IPS-18a (cell line): Measurements from ENCODE around the gene KCNAB2.

Experiments
- H3K27ac ChIP-seq: one replicate; pipeline ENCODE4 v1.5.1; 2013; ENCODE audit warnings: low read length
- H3K27me3 ChIP-seq: one replicate; pipeline ENCODE4 v1.6.1; 2013; ENCODE audit warnings: mild to moderate bottlenecking, low read length; ENCODE audit not compliant: control insufficient read depth, insufficient read depth
- H3K36me3 ChIP-seq: one replicate; pipeline ENCODE4 v1.6.1; 2013; ENCODE audit warnings: low read depth, low read length; ENCODE audit not compliant: control insufficient read depth
- H3K4me1 ChIP-seq: one replicate; pipeline ENCODE4 v1.6.1; 2013; ENCODE audit warnings: low read depth, low read length; ENCODE audit not compliant: control insufficient read depth
- H3K4me3 ChIP-seq: one replicate; pipeline ENCODE4 v1.5.1; 2013; ENCODE audit warnings: low read length
- H3K9ac ChIP-seq: one replicate; pipeline ENCODE4 v1.6.1; 2013; ENCODE audit warnings: mild to moderate bottlenecking, low read length, moderate library complexity
- H3K9me3 ChIP-seq: one replicate; pipeline ENCODE4 v1.6.1; 2013; ENCODE audit warnings: low read depth, low read length; ENCODE audit not compliant: control insufficient read depth

The KCNAB2 gene

GRCh38 chr1:6035303-6035702 is 10.4 kb upstream of the KCNAB2 start:
- no peak overlapping the region for H3K27ac ChIP-seq
- no peak overlapping the region for H3K9ac ChIP-seq
- no peaks in the 10 kb centered on the region for H3K9me3 ChIP-seq
- no peak overlapping the region for H3K4me3 ChIP-seq
- H3K36me3 ChIP-seq = no peaks in the 10 kb centered on the region
- H3K4me1 ChIP-seq = no peaks in the 10 kb centered on the region
- H3K27me3 ChIP-seq = peaks cover 22% of the 10 kb centered on the region

- Histone ChIP-seq H3K4me1 (no peaks in the 10 kb centered on the region), H3K36me3 (no peaks in the 10 kb centered on the region), H3K27me3 (peaks cover 22% of the 10 kb centered on the region), H3K9ac (no peak overlapping the region), H3K4me3 (no peak overlapping the region), H3K9me3 (no peaks in the 10 kb centered on the region), H3K27ac (no peak overlapping the region)
Observed at GRCh38 chr1:6035719-6036118, 10.0 kb upstream of the KCNAB2 start.

GRCh38 chr1:6037338-6037762 is 8.3 kb upstream of the KCNAB2 start:
- Histone ChIP-seq H3K4me1 (no peaks in the 10 kb centered on the region), H3K27ac (no peak overlapping the region), H3K9ac (no peak overlapping the region), H3K27me3 (peaks cover 22% of the 10 kb centered on the region), H3K36me3 (no peaks in the 10 kb centered on the region), H3K4me3 (no peak overlapping the region), H3K9me3 (no peaks in the 10 kb centered on the region)

- Histone ChIP-seq H3K4me1 (no peaks in the 10 kb centered on the region), H3K9me3 (no peaks in the 10 kb centered on the region), H3K36me3 (no peaks in the 10 kb centered on the region), H3K27ac (no peak overlapping the region), H3K4me3 (no peak overlapping the region), H3K27me3 (peaks cover 10% of the 10 kb centered on the region), H3K9ac (no peak overlapping the region)
Observed at GRCh38 chr1:6038603-6039002, 7.1 kb upstream of the KCNAB2 start.

DNA sequence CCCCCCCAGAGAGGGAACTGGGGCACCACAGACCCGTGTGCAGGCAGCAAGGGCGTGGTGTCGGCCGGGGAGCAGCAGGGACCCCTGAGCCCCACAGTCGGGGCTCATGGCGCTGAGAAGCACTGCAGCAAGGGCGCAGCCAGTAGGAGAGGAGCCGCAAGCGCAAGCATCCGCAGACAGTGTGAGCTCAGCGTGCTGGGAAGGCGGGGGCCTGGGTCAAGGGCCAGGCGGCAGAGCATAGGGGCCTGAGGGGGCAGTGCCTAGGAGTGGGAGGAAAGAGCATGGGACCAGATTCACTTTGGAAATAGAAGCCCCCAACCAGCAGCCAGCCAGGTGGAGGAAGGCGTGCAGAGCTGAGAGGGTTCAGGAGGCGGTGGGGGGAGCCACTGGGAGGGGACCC is 6.7 kb upstream of the KCNAB2 start:
- no peaks in the 10 kb centered on the region for H3K36me3 ChIP-seq
- no peak overlapping the region for H3K4me3 ChIP-seq
- H3K27me3 ChIP-seq = peaks cover 7% of the 10 kb centered on the region
- no peak overlapping the region for H3K9ac ChIP-seq
- no peak overlapping the region for H3K27ac ChIP-seq
- H3K9me3 ChIP-seq = no peaks in the 10 kb centered on the region
- H3K4me1 ChIP-seq = no peaks in the 10 kb centered on the region

- Histone ChIP-seq H3K9ac (no peak overlapping the region), H3K4me1 (no peaks in the 10 kb centered on the region), H3K4me3 (no peak overlapping the region), H3K36me3 (no peaks in the 10 kb centered on the region), H3K27ac (no peak overlapping the region), H3K27me3 (no peaks in the 10 kb centered on the region), H3K9me3 (no peaks in the 10 kb centered on the region)
Observed at GRCh38 chr1:6040444-6040843, 5.2 kb upstream of the KCNAB2 start.

- Histone ChIP-seq H3K27me3 (no peaks in the 10 kb centered on the region), H3K4me1 (no peaks in the 10 kb centered on the region), H3K9me3 (no peaks in the 10 kb centered on the region), H3K9ac (no peak overlapping the region), H3K27ac (no peak overlapping the region), H3K36me3 (no peaks in the 10 kb centered on the region), H3K4me3 (no peak overlapping the region)
Observed at GRCh38 chr1:6040861-6041415, 4.8 kb upstream of the KCNAB2 start.

- H3K9me3 ChIP-seq = no peaks in the 10 kb centered on the region
- H3K4me3 ChIP-seq = no peak overlapping the region
- H3K9ac ChIP-seq = no peak overlapping the region
- no peaks in the 10 kb centered on the region for H3K27me3 ChIP-seq
- H3K36me3 ChIP-seq = no peaks in the 10 kb centered on the region
- no peaks in the 10 kb centered on the region for H3K4me1 ChIP-seq
- no peak overlapping the region for H3K27ac ChIP-seq
Observed at GRCh38 chr1:6041432-6042062, 4.1 kb upstream of the KCNAB2 start.

- Histone ChIP-seq H3K27me3 (no peaks in the 10 kb centered on the region), H3K27ac (no peak overlapping the region), H3K9ac (no peak overlapping the region), H3K4me3 (no peak overlapping the region), H3K9me3 (no peaks in the 10 kb centered on the region), H3K4me1 (no peaks in the 10 kb centered on the region), H3K36me3 (no peaks in the 10 kb centered on the region)
Observed at GRCh38 chr1:6043561-6043960, 2.1 kb upstream of the KCNAB2 start.

DNA sequence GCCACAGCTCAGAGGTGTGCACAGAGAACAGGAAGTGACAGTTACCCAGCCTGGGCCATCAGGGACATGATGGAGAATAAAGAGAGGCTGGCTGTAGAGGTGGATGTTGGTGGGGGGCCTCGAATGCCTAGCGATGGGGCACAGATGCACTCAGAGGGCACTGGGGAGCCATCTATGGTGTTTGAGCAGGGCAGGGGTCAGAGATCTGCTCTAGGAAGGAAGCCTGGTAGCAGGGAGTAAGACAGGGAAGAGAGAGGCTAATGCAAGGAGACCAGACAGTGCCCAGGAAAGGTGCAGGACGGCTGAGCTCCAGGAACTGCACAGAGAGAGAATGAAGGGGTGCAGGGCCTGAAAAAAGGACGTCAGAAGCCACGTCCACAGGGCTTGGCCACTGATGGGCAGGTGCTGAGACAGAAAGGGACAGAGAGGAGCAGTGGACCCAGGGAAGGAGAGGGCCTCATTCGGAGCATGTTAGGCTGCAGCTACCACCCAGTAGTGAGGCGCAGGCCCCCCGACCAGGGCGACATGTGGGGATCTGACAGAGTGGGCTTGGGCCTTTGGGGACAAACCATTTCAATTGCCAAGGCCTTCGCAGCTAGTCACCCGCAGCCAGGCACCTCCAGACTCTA is 1.1 kb upstream of the KCNAB2 start:
- Histone ChIP-seq H3K27me3 (no peaks in the 10 kb centered on the region), H3K9ac (no peak overlapping the region), H3K36me3 (no peaks in the 10 kb centered on the region), H3K9me3 (no peaks in the 10 kb centered on the region), H3K27ac (no peak overlapping the region), H3K4me3 (no peak overlapping the region), H3K4me1 (no peaks in the 10 kb centered on the region)

DNA sequence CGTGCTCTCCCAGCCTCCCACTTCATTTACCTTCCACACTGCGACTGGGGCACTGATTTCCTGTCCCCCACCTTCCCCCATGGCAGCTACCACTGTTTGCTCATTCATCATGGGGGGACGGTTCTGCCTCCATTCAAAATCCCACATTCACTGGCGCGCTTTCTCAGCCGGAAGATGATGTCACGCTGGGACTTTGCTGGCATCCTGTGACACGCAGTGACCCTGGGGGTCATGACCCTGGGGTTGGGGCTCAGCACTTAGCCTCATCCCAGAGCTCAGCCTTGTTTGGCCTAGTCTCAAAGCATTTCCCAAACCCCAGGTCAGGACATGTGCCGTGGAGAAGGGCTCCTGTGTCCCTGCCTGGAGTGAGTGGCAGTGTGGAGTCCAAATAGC is 582 bp upstream of the KCNAB2 start:
- Histone ChIP-seq H3K27ac (no peak overlapping the region), H3K4me3 (no peak overlapping the region), H3K36me3 (no peaks in the 10 kb centered on the region), H3K9ac (no peak overlapping the region), H3K9me3 (no peaks in the 10 kb centered on the region), H3K4me1 (no peaks in the 10 kb centered on the region), H3K27me3 (no peaks in the 10 kb centered on the region)

GRCh38 chr1:6046279-6046678 is 591 bp downstream of the KCNAB2 start:
- H3K4me1 ChIP-seq = no peaks in the 10 kb centered on the region
- H3K27ac ChIP-seq = no peak overlapping the region
- H3K36me3 ChIP-seq = no peaks in the 10 kb centered on the region
- H3K9ac ChIP-seq = no peak overlapping the region
- H3K27me3 ChIP-seq = no peaks in the 10 kb centered on the region
- H3K9me3 ChIP-seq = no peaks in the 10 kb centered on the region
- no peak overlapping the region for H3K4me3 ChIP-seq
